ENCODE results near the gene ZDHHC14. TPM values are rescaled to one million over a fixed set of nuclear protein-coding genes. Genes with fewer than 3 reads are reported as not detected.

ZDHHC14 gene
- total RNA-seq, 2 donors from 2014 or later = 13.0 to 19.1 TPM

DNA sequence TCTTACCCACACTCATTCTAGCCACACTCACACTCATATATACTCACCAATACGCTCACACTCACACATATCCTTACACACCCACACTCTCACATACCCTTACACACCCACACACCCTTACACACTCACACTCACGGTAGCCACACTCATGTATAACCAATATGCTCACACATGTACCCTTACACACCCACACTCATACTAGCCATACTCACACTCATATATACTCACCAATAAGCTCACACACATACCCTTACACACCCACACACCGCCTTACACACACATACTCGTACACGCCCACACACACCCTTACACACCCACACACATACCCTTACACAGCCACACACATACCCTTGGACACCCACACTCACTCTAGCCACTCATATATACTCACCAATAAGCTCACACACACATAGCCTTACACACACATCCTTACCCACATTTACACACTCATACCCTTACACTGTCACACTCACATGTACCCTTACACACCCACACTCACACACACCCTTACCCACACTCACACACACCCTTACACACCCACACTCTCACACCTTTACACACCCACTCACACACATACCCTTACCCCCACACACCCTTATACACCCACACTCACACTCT lies 249.6 kb downstream of the ZDHHC14 start:
- TF ChIP-seq, protein P1, sequence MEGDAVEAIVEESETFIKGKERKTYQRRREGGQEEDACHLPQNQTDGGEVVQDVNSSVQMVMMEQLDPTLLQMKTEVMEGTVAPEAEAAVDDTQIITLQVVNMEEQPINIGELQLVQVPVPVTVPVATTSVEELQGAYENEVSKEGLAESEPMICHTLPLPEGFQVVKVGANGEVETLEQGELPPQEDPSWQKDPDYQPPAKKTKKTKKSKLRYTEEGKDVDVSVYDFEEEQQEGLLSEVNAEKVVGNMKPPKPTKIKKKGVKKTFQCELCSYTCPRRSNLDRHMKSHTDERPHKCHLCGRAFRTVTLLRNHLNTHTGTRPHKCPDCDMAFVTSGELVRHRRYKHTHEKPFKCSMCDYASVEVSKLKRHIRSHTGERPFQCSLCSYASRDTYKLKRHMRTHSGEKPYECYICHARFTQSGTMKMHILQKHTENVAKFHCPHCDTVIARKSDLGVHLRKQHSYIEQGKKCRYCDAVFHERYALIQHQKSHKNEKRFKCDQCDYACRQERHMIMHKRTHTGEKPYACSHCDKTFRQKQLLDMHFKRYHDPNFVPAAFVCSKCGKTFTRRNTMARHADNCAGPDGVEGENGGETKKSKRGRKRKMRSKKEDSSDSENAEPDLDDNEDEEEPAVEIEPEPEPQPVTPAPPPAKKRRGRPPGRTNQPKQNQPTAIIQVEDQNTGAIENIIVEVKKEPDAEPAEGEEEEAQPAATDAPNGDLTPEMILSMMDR (IDR thresholded peaks at IDR 0.05) = no peak

DNA sequence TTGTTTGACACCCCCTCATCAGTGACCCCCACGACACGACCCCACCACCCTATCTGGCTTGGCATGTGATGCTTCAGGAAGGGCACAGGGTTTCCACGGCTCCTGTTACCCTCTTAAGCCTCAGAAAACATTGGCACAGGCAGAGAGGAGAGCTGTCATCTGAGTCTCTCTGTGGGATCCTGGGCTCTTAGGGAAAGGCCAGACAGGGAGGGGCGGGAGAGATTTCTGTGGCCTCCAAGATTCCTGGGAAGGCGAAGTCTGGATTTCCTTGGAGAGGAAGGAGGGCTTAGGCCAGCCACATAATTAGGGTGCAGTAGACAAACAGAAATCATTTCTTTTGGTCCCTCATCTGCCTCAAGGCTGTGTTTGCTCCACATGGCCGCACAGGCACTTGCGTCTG lies 250.4 kb downstream of the ZDHHC14 start:
- Histone ChIP-seq H3K27me3 (no peaks in the 10 kb centered on the region), H3K36me3 (no peaks in the 10 kb centered on the region), H3K27ac (no peak overlapping the region), H3K4me1 (no peaks in the 10 kb centered on the region), H3K4me3 (no peak overlapping the region), H3K9me3 (no peaks in the 10 kb centered on the region)
- TF ChIP-seq, protein P1 (IDR thresholded peaks at IDR 0.05) = no peak
- DNase-seq (ENCODE audit: low spot score) = no peak

More for the DNA sequence above, 249.6 kb downstream of the ZDHHC14 start:
- DNase-seq (ENCODE audit: low spot score) = no peak
- no peaks in the 10 kb centered on the region for H3K9me3 ChIP-seq
- no peak overlapping the region for H3K27ac ChIP-seq
- H3K4me1 ChIP-seq = peaks cover 0 to 5% of the 10 kb centered on the region in 2 donors
- no peaks in the 10 kb centered on the region for H3K36me3 ChIP-seq
- no peak overlapping the region for H3K4me3 ChIP-seq
- H3K27me3 ChIP-seq = no peaks in the 10 kb centered on the region

DNA sequence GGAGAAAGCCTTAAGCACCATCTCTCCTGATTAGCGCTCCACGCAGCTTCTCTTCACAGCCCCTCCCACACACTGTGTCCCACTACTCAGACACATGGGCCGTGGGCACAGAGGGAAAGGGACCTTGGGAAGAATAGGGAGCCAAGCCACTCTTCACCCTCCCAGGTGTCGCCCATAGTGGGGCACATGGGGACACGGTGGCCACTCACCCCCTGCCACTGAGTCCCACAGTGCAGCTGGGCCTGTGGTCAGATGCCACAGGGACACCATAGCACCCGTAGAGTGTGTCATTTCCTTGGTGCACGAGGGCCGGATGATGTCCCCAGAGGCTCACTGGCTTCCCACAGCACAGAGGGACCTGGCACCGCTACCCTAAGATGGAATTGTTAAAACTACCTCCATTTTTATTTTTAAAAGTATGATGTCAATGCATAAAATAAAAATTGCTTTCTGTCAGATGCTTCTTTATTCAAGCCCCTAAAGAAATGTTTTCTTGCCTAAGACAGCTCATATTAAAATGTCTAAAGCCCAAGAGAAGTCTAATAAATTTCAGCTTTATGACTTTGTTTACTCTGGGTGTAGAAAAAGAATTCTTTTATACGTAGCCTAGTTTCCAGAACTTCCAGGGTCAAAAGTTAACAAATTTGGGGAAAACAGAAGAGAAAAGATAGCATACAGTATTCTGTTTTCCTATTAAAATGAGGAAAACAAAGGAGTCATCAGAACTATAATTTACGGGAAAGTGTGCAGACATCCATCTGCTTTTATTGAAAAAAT lies 251.0 kb downstream of the ZDHHC14 start:
- DNase-seq (ENCODE audit: low spot score) = no peak
- Histone ChIP-seq H3K27ac (no peak overlapping the region), H3K9me3 (no peaks in the 10 kb centered on the region), H3K36me3 (no peaks in the 10 kb centered on the region), H3K4me3 (no peak overlapping the region), H3K27me3 (no peaks in the 10 kb centered on the region), H3K4me1 (no peaks in the 10 kb centered on the region)
- TF ChIP-seq, protein P1 (IDR thresholded peaks at IDR 0.05) = no peak

DNA sequence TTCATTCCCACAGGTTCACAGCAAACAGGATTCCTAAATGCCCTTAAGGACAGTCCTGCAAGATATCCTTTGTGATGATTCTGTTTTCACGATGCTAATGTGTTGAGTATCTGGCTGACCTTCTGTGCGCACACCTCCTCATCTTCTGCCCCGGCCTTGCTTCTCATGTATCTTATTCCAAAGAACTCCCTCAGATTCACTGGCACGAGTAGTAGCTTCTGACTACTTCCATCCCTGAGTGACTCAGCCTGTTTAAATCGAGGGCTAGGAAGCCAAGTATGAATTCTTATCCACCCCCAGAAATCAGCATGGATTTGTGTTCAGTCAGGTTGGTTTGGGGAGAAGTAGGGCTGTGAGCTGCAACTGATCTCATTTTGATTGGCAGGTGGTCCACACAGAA lies 251.8 kb downstream of the ZDHHC14 start:
- H3K9me3 ChIP-seq = no peaks in the 10 kb centered on the region
- TF ChIP-seq, protein P1 (IDR thresholded peaks at IDR 0.05) = no peak
- DNase-seq (ENCODE audit: low spot score) = no peak
- H3K4me1 ChIP-seq = no peaks in the 10 kb centered on the region
- no peaks in the 10 kb centered on the region for H3K27me3 ChIP-seq
- no peak overlapping the region for H3K27ac ChIP-seq
- H3K4me3 ChIP-seq = no peak overlapping the region
- no peaks in the 10 kb centered on the region for H3K36me3 ChIP-seq

DNA sequence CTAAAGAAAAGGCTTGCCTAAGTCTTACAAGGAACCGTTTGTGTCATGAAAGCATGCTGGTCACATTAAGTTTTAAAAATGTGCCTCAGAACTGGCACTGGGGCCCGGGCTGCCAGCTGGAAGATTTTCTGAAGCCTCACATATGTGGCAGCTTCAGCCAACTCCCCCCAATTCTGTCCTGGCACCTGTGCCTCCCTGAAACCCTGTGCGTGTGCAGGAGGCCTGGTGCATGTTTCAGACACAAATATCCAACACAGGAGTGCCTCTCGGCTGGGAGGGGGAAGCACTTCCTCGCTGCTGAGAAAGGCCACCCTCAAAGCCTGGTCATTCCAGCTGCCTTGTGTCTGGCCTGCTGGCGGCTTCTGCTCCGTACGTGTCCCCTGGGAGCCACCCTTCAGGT lies 253.6 kb downstream of the ZDHHC14 start:
- TF ChIP-seq, protein P1 (IDR thresholded peaks at IDR 0.05) = no peak
- Histone ChIP-seq H3K27me3 (no peaks in the 10 kb centered on the region), H3K27ac (no peak overlapping the region), H3K9me3 (no peaks in the 10 kb centered on the region), H3K4me3 (no peak overlapping the region), H3K4me1 (no peaks in the 10 kb centered on the region), H3K36me3 (no peaks in the 10 kb centered on the region)
- DNase-seq (ENCODE audit: low spot score) = no peak
